ENCODE data around the gene PPARG. TPM values are rescaled to one million over a fixed set of nuclear protein-coding genes. Genes with fewer than 3 reads are reported as not detected.

The PPARG gene
- total and polyA plus RNA-seq, 2 of the 13 experiments (the other 11 are each of a cell fraction or from before 2014, with no cell fraction given) = 13.9 to 58.3 TPM

DNA sequence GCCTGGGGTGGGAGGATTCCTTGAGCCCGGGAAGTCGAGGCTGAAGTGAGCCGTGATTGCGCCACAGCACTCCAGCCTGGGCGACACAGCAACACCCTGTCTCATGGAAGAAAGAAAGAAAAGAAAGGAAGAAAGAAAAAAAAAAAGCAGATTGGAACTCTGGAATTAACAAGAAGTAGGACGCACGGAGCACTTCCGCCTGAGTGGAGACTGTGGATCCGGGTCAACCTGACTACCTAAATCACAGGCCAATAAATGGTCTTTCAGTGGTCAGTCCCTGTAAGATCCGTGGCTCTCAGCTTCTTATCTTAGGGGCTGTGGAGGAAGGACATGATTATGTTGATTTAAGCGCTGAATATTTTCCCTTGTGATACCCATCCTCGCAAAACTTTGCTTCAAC is 2.4 kb upstream of the PPARG start:
- H3K36me3 ChIP-seq (replicated peaks in 1 of 2; ENCODE audit: control insufficient read depth in 1 of 2, insufficient read depth in 2 of 2, low read length in 2 of 2) = no peaks in the 10 kb centered on the region
- H3K79me2 ChIP-seq (ENCODE audit: insufficient read depth, low read length) = peaks cover 28% of the 10 kb centered on the region
- H4K20me1 ChIP-seq (ENCODE audit: insufficient read depth, low read length) = no peaks in the 10 kb centered on the region
- BruUV-seq (replicated peaks) = no TSS peak
- peak overlapping the region; percentile 69 to 97 (median 81) for H3K4me3 ChIP-seq (replicated peaks in 1 of 3; ENCODE audit: insufficient read depth in 1 of 3, low read depth in 2 of 3, low read length in 3 of 3)
- WGBS (ENCODE audit: low lambda C conversion rate) = 30% methylated on average over 12 of the region's 12 CpGs
- H3K4me1 ChIP-seq (ENCODE audit: insufficient read depth, low read length) = peaks cover 23% of the 10 kb centered on the region
- peak overlapping the region; percentile 52 for H3K27ac ChIP-seq (ENCODE audit: extremely low read length, insufficient read depth, low read length)
- FAIRE-seq = no peak
- TF ChIP-seq NR2C2 (CRISPR knock-in tag; IDR thresholded peaks at IDR 0.05; ENCODE audit: borderline replicate concordance) (peak; percentile 88), MEF2D (CRISPR knock-in tag; IDR thresholded peaks at IDR 0.05) (0 out of 2 replicates have a peak, but pooled peaks have one; percentile 10), ETV6 (CRISPR knock-in tag; conservative IDR thresholded peaks at IDR 0.05) (no peak), ZNF772 (CRISPR knock-in tag; IDR thresholded peaks at IDR 0.05) (no peak), CEBPB (IDR thresholded peaks at IDR 0.05; ENCODE audit: borderline replicate concordance, low read depth, low read length) (peak; percentile 23; the same call in 1 of the 2 replicates), ZNF225 (CRISPR knock-in tag; IDR thresholded peaks at IDR 0.05) (no peak), ZBTB44 (CRISPR knock-in tag; IDR thresholded peaks at IDR 0.05) (no peak), ZNF687 (CRISPR knock-in tag; IDR thresholded peaks at IDR 0.05) (0 out of 2 replicates have a peak, but pooled peaks have one; percentile 11), GABPB1 (CRISPR knock-in tag; IDR thresholded peaks at IDR 0.05) (0 out of 2 replicates have a peak, but pooled peaks have one; percentile 35), ZNF460 (CRISPR knock-in tag; IDR thresholded peaks at IDR 0.05; ENCODE audit: borderline replicate concordance) (0 out of 2 replicates have a peak, but pooled peaks have one; percentile 30), CEBPG (CRISPR knock-in tag; IDR thresholded peaks at IDR 0.05) (peak; percentile 28; the same call in 1 of the 2 replicates), GABPA (IDR thresholded peaks at IDR 0.05; ENCODE audit: low read depth, low read length) (0 out of 2 replicates have a peak, but pooled peaks have one; percentile 19), GABPA (CRISPR knock-in tag; IDR thresholded peaks at IDR 0.05; ENCODE audit: low read depth) (peak; percentile 87), SNAI1 (CRISPR knock-in tag; IDR thresholded peaks at IDR 0.05; ENCODE audit: borderline replicate concordance) (0 out of 2 replicates have a peak, but pooled peaks have one; percentile 43), HDAC1 (CRISPR knock-in tag; IDR thresholded peaks at IDR 0.05) (0 out of 2 replicates have a peak, but pooled peaks have one; percentile 39), IRF9 (CRISPR knock-in tag; IDR thresholded peaks at IDR 0.05; ENCODE audit: borderline replicate concordance) (no peak), KAT8 (CRISPR knock-in tag; IDR thresholded peaks at IDR 0.05) (peak; percentile 7; the same call in 1 of the 2 replicates), POLR2A (IDR thresholded peaks at IDR 0.05; ENCODE audit: insufficient read depth in 1 of 2, low read depth in 2 of 2, low read length in 2 of 2) (no peak), ZNF292 (CRISPR knock-in tag; IDR thresholded peaks at IDR 0.05; ENCODE audit: borderline replicate concordance, low read depth) (peak; percentile 22; the same call in 1 of the 2 replicates)
- ChIA-PET POLR2A (interaction anchor here (0.8 to 1.3 kb wide), 4 partner anchors 61 to 193 kb away, joined by 3 to 4 read pairs (median 4); no protein-coding TSS in a partner anchor), CTCF (ENCODE audit: low intra/inter-chr PET ratio, low total read pairs) (no interaction called here)
- no peaks in the 10 kb centered on the region; a peak in 1 of 5 replicates for H3K27me3 ChIP-seq (ENCODE audit: control insufficient read depth in 1 of 2, insufficient read depth in 2 of 2, low read length in 2 of 2)
- no peaks in the 10 kb centered on the region for H3K9me3 ChIP-seq (ENCODE audit: low read length)
- H3K4me2 ChIP-seq (ENCODE audit: low read depth, low read length) = peak overlapping the region; percentile 76
- DNase-seq (ENCODE audit: low spot score) = no peak
- in situ Hi-C loops (cut with HindIII; ENCODE audit: extremely low pct_ligation_motif_present, low pct_unique_long_range_greater_than_20kb) (loop anchor here (5.0 kb wide), 1 partner anchor 196 kb away; the partner anchor contains the start of gene TSEN2), intact Hi-C loops (cut with micrococcal nuclease; ENCODE audit: unreplicated experiment) (loop anchor here (5.0 kb wide), 2 partner anchors 121 to 196 kb away; partner anchors contain the start of gene TSEN2)
- peak overlapping the region; percentile 31 for H2AFZ ChIP-seq (ENCODE audit: low read length)
- no peak; the same call in 2 of the 3 replicates for ATAC-seq
- peak overlapping the region; percentile 70; the same call in 1 of the 2 replicates for H3K9ac ChIP-seq (ENCODE audit: insufficient read depth, low read depth, low read length)

Measured in HepG2 (cell line).